22Rv1 (cell line): ENCODE measurements around the gene MREG.

ENCODE experiments used
- CTCF ChIP-seq: fragments of 450-650 bp; IDR thresholded peaks from 2 replicates; pipeline ENCODE4 v1.5.1; 2017; ENCODE audit warnings: mild to moderate bottlenecking
- ZFX ChIP-seq: fragments of 450-650 bp; IDR thresholded peaks from 2 replicates; pipeline ENCODE4 v1.6.1; 2017; ENCODE audit warnings: antibody characterized with exemption, borderline replicate concordance

- no peak for TF ChIP-seq CTCF
- TF ChIP-seq ZFX, result no peak
These were observed 44.4 kb upstream of the MREG start for GRCh38 chr2:216057688-216058193.
